HG03108 (cell line): ENCODE data around the gene BCAT1.
"Not testable (repeated sequence)": the region's sequence is repeated elsewhere in the genome, so short reads cannot be mapped to it uniquely, and the experiment has no call there.

Source experiments
- ATAC-seq: cut with Tn5 transposase; IDR thresholded peaks from one replicate; pipeline ENCODE4 v1.9.1; 2021; ENCODE audit warnings: moderate library complexity; ENCODE audit not compliant: unreplicated experiment

Gene BCAT1

GRCh38 chr12:24860546-24860945 lies 88.4 kb downstream of the BCAT1 start:
- no peak for ATAC-seq

GRCh38 chr12:24856541-24856940 lies 92.4 kb downstream of the BCAT1 start:
- ATAC-seq: no peak

- no peak for ATAC-seq
Measured at GRCh38 chr12:24854908-24855307, 94.0 kb downstream of the BCAT1 start.

- ATAC-seq: no peak
Measured at GRCh38 chr12:24854017-24854416, 94.9 kb downstream of the BCAT1 start.

GRCh38 chr12:24853588-24853987 lies 95.3 kb downstream of the BCAT1 start:
- ATAC-seq: no peak

- no peak for ATAC-seq
Measured at GRCh38 chr12:24853094-24853493, 95.8 kb downstream of the BCAT1 start.

- ATAC-seq: no peak
Measured at GRCh38 chr12:24852420-24852819, 96.5 kb downstream of the BCAT1 start.

- ATAC-seq: not testable (repeated sequence)
Measured at GRCh38 chr12:24851883-24852282, 97.0 kb downstream of the BCAT1 start.

- no peak for ATAC-seq
Measured at GRCh38 chr12:24851341-24851740, 97.6 kb downstream of the BCAT1 start.

GRCh38 chr12:24850496-24850895 lies 98.4 kb downstream of the BCAT1 start:
- no peak for ATAC-seq

- ATAC-seq: no peak
Measured at GRCh38 chr12:24848941-24849477, 99.9 kb downstream of the BCAT1 start.

GRCh38 chr12:24846689-24847088 lies 102.2 kb downstream of the BCAT1 start:
- no peak for ATAC-seq

GRCh38 chr12:24845615-24846014 lies 103.3 kb downstream of the BCAT1 start:
- no peak for ATAC-seq

- no peak for ATAC-seq
Measured at GRCh38 chr12:24840046-24840800, 108.7 kb downstream of the BCAT1 start.

- peak; percentile 82 for ATAC-seq
Measured at GRCh38 chr12:24839268-24839791, 109.6 kb downstream of the BCAT1 start.

- peak; percentile 48 for ATAC-seq
Measured at GRCh38 chr12:24838531-24838950, 110.4 kb downstream of the BCAT1 start.

- ATAC-seq: no peak
Measured at GRCh38 chr12:24835377-24835776, 113.5 kb downstream of the BCAT1 start.

GRCh38 chr12:24833513-24833912 lies 115.4 kb downstream of the BCAT1 start:
- no peak for ATAC-seq

- ATAC-seq: no peak
Measured at GRCh38 chr12:24823808-24824515, 124.9 kb downstream of the BCAT1 start.

- ATAC-seq: peak; percentile 60
Measured at GRCh38 chr12:24822121-24822899, 126.6 kb downstream of the BCAT1 start.

- ATAC-seq: peak; percentile 32
Measured at GRCh38 chr12:24821691-24822090, 127.2 kb downstream of the BCAT1 start.
